GM12864 (cell line): ENCODE results near the gene JAML.

Experiments used
- DNase-seq: peaks from one replicate; pipeline ENCODE4 v3.0.0-alpha.2; 2011; ENCODE audit warnings: low read depth
- H3K4me3 ChIP-seq: 2 replicates; pipeline ENCODE4 v1.5.1; 2011; ENCODE audit warnings: mild to moderate bottlenecking, low read depth, low read length, control low read depth
- TF ChIP-seq, protein P1 (sequence below): IDR thresholded peaks from 2 replicates; pipeline ENCODE4 v1.5.1; 2011; ENCODE audit warnings: low read depth, mild to moderate bottlenecking, moderate library complexity, low read length, control low read depth, inconsistent platforms; ENCODE audit errors: missing control alignments

JAML gene

DNA sequence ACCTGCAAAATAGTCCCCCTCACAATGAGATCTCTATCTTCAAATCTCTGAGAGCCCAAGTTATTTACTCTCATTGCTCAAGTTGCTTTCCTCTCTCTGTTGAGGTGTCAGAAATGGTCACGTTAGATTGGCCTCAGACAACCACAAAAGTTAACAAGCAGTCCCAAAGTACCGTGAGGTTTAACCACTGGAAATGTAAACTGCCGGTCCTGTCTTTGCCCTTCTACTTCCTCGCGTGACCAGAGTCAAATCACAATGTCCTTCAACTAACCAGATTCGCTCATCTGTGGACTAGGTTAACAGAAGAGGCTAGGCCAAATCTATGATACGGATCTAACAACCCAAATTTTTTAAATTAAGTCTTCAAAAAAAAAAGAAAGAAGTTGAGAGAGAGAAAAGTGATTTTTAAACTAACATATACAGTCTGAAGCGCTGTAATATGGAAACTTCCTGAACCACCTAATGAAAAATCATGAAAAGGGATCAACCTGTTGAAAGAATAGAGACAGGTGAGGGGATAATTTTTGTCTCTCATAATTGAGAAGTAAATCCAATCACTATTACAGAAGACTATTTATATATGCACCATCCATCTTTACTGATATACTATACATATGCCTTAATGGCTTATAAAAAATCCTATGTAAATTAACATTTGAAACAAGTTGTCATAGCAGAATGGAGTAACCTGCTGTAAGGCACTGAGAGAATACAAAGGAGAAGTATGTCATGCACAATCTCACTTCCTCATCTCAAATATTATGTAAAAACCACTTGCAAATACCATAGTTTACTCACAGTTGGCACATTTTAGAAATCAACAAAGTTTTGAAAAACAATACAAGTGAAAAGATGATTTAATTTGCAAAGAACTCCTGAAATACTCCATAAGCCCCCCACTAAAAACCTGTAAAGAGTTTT lies 3.3 kb upstream of the JAML start:
- TF ChIP-seq, protein P1, sequence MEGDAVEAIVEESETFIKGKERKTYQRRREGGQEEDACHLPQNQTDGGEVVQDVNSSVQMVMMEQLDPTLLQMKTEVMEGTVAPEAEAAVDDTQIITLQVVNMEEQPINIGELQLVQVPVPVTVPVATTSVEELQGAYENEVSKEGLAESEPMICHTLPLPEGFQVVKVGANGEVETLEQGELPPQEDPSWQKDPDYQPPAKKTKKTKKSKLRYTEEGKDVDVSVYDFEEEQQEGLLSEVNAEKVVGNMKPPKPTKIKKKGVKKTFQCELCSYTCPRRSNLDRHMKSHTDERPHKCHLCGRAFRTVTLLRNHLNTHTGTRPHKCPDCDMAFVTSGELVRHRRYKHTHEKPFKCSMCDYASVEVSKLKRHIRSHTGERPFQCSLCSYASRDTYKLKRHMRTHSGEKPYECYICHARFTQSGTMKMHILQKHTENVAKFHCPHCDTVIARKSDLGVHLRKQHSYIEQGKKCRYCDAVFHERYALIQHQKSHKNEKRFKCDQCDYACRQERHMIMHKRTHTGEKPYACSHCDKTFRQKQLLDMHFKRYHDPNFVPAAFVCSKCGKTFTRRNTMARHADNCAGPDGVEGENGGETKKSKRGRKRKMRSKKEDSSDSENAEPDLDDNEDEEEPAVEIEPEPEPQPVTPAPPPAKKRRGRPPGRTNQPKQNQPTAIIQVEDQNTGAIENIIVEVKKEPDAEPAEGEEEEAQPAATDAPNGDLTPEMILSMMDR: no peak
- DNase-seq: peak; percentile 59
- no peak overlapping the region for H3K4me3 ChIP-seq

DNA sequence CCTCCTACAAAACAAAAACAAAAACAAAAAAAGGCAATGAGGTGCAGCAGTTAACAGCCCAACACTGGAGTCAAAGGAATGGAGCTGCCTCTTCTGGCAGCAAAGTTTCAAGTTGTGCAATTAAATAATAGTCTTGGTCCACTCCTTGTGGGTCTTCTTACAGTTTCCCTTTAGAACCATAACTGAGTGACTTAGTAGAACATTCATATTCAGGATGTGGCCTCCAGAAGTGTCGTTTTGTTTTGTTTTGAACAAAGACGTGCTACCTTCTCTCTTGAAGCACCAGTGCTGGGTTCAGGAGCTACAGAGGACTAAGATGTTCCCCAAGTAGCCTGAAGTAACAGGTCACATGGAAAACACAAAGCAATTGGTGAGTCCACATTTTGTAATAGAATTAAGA lies 2.0 kb upstream of the JAML start:
- H3K4me3 ChIP-seq: no peak overlapping the region
- TF ChIP-seq, protein P1: no peak
- DNase-seq: no peak

DNA sequence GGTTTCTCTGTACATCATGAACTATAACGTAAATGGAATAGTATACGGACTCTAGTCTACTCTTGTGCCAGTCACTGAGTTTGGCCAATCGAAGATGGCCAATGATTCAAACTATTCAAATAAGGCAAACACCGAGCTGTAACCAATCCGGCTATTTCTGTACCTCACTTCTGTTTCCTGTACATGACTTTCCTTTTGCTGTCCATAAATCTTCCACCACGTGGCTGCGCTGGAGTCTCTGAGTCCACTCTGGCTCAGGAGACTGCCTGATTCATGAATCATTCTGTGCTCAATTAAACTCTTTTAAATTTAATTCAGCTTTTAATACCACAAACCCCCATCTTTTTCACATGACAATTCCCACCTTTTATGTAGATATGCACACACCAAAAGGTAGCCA lies 1.5 kb upstream of the JAML start:
- no peak overlapping the region for H3K4me3 ChIP-seq
- DNase-seq: no peak
- TF ChIP-seq, protein P1: no peak

DNA sequence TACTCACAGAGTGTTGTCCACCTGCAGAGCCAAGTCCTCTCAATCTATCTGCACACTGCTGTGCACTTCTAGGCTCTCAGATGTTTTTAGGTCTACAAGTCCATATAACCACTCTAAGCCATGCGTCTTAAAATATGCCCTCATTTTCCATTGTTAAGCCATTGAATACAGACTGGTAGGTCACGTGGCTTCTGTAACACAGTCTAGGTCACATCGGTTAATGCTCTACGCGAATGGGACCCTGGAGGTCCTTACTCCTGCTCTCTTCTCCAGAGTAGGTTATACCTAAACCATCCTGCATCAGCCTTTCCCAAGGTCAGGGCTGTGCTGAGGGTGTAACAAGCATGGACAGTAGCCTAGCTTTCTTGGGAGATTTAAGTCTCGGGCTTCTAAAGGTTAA lies 819 bp downstream of the JAML start:
- TF ChIP-seq, protein P1: no peak
- no peak for DNase-seq
- H3K4me3 ChIP-seq: no peak overlapping the region

DNA sequence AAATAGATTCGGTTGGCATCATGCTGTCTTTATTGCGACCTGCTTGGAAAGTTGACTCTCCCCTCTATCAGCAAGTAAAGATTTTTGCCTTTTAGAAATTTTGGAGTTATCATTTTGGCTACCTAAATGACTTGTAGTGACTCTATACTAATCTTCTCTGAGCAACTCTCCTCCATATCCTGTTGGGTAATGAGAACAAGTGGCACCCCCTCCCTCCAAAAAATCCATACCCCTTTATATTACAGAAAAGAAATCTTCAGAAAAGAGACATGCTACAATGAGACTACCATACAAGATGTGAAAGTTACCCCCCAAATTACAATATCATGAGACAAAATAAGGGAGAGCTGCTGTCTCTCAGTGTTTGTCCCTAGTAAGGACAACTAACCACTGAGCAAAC lies 1.2 kb downstream of the JAML start:
- TF ChIP-seq, protein P1: no peak
- H3K4me3 ChIP-seq: no peak overlapping the region
- no peak for DNase-seq

DNA sequence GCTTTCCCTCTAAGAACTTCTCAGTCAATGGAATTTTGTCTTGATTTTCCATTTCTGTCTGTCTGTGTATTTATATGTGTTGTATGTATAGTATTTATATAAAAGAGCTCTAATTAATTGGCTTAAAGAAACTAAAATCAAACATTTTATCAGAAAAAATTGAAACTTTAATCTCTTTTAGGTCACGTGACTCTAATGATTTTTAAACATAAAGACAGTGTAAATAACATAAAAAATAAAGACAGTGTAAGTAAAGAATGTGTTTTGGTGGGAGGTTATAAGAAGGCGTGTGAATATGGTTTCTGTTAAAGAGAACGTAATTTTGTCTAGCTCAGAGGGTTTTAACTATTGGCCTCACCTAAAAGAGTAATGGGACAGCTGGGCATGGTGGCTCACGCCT lies 2.4 kb downstream of the JAML start:
- no peak for DNase-seq
- TF ChIP-seq, protein P1: no peak
- H3K4me3 ChIP-seq: no peak overlapping the region

DNA sequence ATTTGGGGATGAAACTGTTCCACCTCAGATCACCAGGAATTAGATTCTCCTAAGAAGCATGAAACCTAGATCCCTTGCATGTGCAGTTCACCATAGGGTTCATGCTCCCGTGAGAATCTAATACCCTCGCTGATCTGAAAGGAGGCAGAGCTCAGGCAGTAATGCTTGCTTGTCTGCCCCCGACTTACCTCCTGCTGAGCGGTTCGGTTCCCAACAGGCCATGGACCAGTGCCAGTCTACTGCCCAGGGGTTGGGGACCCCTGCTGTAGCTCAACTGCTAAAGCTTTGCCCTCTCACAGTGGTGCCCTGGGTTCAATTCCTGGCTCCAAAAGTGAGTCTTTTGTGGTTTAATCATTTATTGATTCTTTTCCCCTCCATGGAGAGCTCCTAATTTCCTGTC lies 3.4 kb downstream of the JAML start:
- DNase-seq: no peak
- TF ChIP-seq, protein P1: no peak
- no peak overlapping the region for H3K4me3 ChIP-seq
